GM18858 (cell line): Measurements from ENCODE around the gene KCNA10.
"Not testable (repeated sequence)": the region's sequence is repeated elsewhere in the genome, so short reads cannot be mapped to it uniquely, and the experiment has no call there.

Experiments
- ATAC-seq: cut with Tn5 transposase; IDR thresholded peaks from one replicate; pipeline ENCODE4 v1.9.1; 2021; ENCODE audit not compliant: unreplicated experiment

The KCNA10 gene

DNA sequence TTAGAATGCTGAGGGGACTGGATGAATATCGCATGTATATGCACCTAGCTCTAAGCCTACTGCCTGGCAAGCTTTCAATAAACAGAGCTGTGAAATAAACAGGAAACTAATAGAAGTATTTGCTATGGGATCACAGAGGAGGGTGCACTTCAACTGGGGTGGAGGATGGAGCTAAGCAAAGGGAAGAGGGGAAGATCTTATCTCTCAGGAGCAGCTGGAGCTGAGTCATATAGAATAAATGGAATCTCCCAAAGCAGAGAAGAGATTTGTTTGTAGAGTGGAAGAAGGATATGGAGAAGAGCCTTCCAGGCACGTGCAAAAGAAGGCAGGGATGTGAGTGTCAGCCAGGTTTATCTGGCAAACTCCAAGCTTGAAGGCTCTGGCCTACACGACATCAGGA is 17.0 kb upstream of the KCNA10 start:
- no peak for ATAC-seq

- no peak for ATAC-seq
Measured at GRCh38 chr1:110533230-110533629, 14.3 kb upstream of the KCNA10 start.

DNA sequence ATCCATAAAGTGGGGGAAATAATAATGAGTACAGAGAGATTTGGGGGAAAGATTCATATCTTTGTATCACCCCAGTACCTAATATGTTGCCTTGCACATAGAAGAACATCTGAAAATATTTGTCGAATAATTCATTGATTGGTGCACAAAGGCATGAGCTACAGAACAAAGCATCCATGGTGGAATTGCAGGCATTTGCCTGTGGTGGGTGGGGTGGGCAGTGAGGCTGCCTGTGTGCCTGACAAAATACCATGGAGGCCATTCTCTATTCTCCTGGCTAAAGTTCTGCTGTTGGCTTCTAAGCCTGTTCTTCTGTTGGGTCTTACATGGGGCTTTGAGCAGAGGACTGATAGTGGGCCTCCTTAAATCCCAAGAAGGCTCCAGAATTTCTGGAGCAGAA is 10.0 kb upstream of the KCNA10 start:
- ATAC-seq, result no peak

DNA sequence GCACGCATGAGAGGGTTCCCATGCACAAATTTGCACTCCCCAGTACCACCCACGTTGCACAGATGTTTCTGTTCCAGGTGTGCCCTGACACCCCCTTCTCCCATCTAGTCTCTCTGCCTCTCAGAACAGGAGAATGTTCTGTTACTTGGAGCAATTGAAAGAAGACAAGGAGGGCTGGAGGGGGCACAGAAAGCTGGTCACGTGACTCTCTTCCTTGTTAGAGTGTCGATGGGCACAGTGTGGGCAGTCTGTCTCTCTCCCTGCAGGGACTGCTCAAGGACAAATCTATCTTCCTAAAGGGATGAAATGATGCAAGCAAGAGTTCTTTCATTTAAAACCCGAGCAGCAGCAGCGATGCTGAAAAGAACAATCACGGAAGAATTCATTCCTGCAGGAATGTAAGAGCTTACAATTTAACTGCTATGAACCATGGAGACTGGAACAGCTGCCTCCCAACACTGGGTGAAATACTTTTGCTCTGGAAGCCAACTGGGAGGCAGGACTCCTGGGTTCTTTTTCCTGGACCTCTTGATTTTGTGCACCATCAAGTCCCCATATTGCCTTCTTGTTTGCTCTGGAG is 7.3 kb upstream of the KCNA10 start:
- no peak for ATAC-seq

GRCh38 chr1:110525249-110525595 is 6.2 kb upstream of the KCNA10 start:
- no peak for ATAC-seq

DNA sequence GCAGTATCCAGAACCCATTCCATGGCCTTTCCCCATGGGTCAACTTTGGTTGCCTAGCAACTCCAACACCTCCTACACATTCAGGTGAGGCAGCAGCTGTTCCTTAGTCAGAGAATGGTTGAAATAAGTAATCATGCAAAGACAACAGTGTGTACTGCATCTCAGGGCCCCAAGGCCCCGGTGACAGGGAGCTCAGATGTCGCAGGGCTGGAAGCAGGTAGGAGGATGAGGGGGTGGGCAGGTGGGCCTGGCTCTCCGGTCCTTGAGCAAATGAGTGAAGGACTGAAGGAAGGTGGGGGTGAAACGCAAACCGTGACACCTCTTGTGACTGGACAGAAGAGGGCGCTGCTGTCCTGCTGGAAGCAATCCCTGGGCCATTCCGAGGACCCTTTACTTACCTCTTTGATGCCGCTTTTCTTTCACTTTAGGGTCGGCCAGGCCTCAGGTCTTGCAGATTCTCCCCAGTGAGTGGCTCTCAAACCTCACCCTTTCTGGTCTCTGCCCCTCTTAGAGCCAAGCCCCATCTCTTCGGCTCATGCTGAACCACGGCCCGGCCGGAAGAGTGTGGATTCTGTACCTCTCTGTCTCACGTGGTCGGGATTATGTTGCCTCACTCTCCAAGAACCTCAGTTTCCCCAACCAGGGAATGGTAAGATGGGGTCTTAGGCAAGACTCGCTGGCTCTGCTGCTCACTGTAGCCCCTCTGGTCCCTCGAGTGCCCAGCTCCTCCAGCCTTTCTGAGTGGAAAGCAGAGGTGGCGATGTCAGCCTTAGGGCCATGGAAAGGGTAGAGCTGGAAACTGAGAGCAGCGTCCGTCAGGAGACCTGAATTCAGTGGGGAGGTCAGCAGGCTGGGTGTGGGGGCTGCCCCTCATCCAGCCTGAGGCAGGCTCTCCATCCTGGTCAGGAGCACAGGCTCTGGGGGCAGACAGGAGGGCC is 5.6 kb upstream of the KCNA10 start:
- no peak for ATAC-seq

- no peak for ATAC-seq
Measured at GRCh38 chr1:110523011-110523410, 4.0 kb upstream of the KCNA10 start.

DNA sequence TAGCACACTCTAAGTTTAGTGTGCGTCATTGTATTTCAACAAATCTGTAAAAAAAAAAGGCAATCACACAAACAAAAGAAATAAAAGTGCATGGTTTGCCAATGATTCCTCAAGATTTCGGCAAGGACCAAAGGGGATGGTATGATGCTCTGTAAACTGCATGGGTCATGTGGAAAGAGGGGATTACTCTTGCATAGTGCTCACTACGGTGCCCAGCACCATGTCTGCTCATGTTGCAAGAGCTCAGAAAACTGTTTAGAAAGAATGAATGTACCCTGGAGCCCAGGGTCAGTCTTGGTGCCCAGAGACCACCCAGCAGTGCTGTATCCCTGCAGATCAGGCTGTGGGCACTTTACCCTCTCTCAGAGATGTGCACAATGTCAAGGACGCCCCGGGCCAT is 3.6 kb upstream of the KCNA10 start:
- no peak for ATAC-seq

- no peak for ATAC-seq
Measured at GRCh38 chr1:110520827-110521226, 1.9 kb upstream of the KCNA10 start.

DNA sequence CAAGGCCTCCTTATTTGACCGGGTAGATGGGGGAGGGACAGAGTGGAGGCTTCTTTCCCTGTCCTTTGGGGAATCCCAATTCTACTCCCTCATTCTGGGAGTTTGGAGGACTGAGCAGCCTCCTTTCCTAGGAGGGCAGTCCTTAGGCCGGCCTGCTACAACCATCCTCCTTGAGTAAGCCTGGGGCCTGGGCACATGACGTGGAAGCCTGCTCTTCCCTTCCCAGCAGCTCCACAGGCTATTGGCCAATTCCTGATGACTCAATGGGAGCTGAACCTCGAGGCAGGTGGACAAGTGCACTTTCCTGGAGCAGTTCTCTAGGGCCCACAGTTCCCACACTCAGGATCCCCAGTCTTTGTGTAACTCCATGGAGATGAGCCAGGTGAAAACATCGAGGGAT is 3.1 kb downstream of the KCNA10 start:
- no peak for ATAC-seq

DNA sequence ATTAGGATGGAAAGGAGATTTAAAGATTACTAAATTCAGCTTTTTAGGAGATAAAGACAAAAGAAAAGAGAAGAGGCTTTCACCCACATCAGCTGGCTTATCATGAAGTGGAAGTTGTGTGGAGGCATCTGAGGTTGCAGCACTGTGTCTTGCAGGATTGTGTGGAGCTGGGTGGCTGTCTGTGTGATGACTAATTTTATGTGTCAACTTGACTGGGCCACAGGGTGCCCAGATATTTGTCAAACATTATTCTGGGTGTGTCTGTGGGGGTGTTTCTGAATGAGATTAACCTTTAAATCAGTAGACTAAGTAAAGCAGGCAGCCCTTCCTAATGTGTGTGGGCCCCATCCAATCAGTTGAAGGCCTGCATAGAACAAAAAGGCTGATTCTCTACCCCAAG is 3.9 kb downstream of the KCNA10 start:
- ATAC-seq, result no peak

- no peak for ATAC-seq
Measured at GRCh38 chr1:110513511-110513910, 5.5 kb downstream of the KCNA10 start.

GRCh38 chr1:110511436-110511835 is 7.5 kb downstream of the KCNA10 start:
- ATAC-seq, result no peak

- ATAC-seq, result not testable (repeated sequence)
Measured at GRCh38 chr1:110510921-110511320, 8.1 kb downstream of the KCNA10 start.

GRCh38 chr1:110509655-110510054 is 9.3 kb downstream of the KCNA10 start:
- ATAC-seq, result no peak

GRCh38 chr1:110508028-110508940 is 10.7 kb downstream of the KCNA10 start:
- ATAC-seq, result no peak

GRCh38 chr1:110506541-110506940 is 12.4 kb downstream of the KCNA10 start:
- ATAC-seq, result no peak

GRCh38 chr1:110505596-110505995 is 13.4 kb downstream of the KCNA10 start:
- no peak for ATAC-seq

DNA sequence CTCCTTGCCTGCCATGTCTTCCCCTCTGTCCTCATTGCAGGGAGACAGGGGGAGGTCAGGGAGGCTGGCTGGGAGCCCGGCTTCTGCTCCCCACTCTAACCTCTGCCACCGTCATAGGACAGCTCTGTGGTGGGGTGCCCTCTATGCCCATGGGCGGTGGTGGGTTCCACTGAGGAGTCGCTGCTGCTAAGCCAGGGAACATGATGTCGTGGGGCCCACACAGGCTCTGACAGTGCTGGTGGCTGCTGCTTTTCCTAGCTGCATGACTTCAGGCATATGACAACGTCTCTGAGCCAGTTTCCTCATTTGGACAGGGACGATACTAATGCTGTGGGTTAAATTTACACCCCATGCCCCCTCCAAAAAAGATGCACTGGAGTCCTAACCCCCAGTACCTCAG is 14.7 kb downstream of the KCNA10 start:
- no peak for ATAC-seq

DNA sequence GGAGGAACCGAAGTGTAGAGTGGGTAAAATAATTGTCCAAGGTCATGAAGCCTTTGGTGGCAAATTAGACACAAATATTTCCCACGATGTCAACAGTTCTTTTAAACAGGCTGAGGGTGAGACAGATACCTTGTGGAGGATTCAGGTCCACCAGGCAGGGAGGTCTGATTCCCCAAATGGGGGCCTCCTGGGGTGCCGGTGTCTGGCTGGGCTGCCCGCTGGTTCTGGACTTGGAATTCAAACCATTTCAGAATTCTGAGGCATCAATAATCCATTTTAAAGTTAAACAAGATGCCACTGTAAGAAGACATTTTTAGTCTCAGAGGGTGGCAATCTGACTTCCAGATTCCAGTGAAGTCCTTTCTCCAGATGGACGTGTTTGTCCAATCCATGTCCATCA is 15.5 kb downstream of the KCNA10 start:
- no peak for ATAC-seq

DNA sequence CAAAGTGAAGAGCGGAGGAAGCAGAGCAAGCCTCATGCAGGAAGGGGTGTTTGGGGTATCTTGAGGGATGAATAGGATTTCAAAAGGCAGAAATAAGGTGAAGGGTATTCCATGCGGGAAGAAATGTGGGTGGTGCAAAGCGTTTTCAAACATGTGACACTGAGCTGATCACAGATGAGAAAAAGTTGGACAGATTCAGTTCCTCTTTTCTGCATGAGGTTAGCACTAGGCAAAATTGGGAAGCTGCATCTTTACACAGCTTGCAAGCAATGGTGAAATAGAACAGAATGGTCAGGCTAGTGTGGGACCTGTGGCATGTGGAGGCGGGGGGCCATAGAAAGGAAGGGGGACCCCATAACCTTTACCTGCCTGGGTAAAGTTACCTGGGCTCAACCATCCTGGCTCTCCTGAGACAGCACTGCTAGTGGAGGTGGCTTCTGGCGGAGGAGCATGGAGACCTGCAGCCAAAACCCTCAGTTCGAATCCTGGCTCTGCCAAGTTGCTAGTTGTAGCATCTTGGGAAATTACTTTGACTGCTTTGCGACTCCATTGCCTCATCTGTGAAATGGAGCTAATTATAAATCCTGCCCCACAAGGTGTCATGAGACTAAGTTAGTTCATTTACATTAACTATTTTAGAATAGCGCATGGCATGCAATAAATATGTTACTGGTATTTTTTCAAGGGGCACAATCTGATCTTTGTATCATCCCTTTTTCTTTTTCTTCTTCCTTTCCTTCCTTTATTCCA is 16.4 kb downstream of the KCNA10 start:
- no peak for ATAC-seq
